K562 (cell line): Measurements from ENCODE around the gene BCAS3.

Source experiments
- CBX8 ChIP-seq: fragments of 200-600 bp; sonication (generic); IDR thresholded peaks from 2 replicates; pipeline ENCODE4 v1.6.1; 2012; ENCODE audit warnings: borderline replicate concordance, mixed run types, low read depth, mild to moderate bottlenecking, moderate library complexity, mixed read lengths, low read length, control low read depth, inconsistent platforms; ENCODE audit not compliant: poor library complexity, severe bottlenecking; ENCODE audit errors: extremely low read depth
- EGR1 ChIP-seq: fragments of 450-650 bp; conservative IDR thresholded peaks from 2 replicates; pipeline ENCODE4 v1.6.1; 2017; ENCODE audit warnings: mild to moderate bottlenecking
- RNF2 ChIP-seq: sonication (generic); IDR thresholded peaks from 2 replicates; pipeline ENCODE4 v1.6.1; 2016
- TAF1 ChIP-seq: IDR thresholded peaks from 2 replicates; pipeline ENCODE4 v1.6.1; 2011; ENCODE audit warnings: mild to moderate bottlenecking, low read length, moderate library complexity; ENCODE audit not compliant: insufficient read depth, control insufficient read depth, severe bottlenecking; ENCODE audit errors: extremely low read depth
- TARDBP ChIP-seq: fragments of 450-650 bp; IDR thresholded peaks from 2 replicates; pipeline ENCODE4 v1.6.1; 2016
- TF ChIP-seq, protein P1 (sequence below), 2 experiments: fragments of 450-650 bp; IDR thresholded peaks; 2 replicates each; pipeline ENCODE4 v1.6.1; 2018; ENCODE audit warnings: mild to moderate bottlenecking in 2 of 2, low read depth in 1 of 2; ENCODE audit not compliant: partially characterized antibody in 2 of 2

GRCh38 chr17:61152898-61153297 is 475.2 kb downstream of the BCAS3 start:
- TF ChIP-seq TAF1 = no peak
- TF ChIP-seq, protein P1, sequence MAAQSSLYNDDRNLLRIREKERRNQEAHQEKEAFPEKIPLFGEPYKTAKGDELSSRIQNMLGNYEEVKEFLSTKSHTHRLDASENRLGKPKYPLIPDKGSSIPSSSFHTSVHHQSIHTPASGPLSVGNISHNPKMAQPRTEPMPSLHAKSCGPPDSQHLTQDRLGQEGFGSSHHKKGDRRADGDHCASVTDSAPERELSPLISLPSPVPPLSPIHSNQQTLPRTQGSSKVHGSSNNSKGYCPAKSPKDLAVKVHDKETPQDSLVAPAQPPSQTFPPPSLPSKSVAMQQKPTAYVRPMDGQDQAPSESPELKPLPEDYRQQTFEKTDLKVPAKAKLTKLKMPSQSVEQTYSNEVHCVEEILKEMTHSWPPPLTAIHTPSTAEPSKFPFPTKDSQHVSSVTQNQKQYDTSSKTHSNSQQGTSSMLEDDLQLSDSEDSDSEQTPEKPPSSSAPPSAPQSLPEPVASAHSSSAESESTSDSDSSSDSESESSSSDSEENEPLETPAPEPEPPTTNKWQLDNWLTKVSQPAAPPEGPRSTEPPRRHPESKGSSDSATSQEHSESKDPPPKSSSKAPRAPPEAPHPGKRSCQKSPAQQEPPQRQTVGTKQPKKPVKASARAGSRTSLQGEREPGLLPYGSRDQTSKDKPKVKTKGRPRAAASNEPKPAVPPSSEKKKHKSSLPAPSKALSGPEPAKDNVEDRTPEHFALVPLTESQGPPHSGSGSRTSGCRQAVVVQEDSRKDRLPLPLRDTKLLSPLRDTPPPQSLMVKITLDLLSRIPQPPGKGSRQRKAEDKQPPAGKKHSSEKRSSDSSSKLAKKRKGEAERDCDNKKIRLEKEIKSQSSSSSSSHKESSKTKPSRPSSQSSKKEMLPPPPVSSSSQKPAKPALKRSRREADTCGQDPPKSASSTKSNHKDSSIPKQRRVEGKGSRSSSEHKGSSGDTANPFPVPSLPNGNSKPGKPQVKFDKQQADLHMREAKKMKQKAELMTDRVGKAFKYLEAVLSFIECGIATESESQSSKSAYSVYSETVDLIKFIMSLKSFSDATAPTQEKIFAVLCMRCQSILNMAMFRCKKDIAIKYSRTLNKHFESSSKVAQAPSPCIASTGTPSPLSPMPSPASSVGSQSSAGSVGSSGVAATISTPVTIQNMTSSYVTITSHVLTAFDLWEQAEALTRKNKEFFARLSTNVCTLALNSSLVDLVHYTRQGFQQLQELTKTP (IDR thresholded peaks at IDR 0.05; ENCODE audit: low read depth in 1 of 2, partially characterized antibody in 2 of 2) = no peak
- no peak for TF ChIP-seq TARDBP
- no peak for TF ChIP-seq EGR1
- no peak for TF ChIP-seq CBX8
- no peak for TF ChIP-seq RNF2
